ENCODE data around the gene TUT1.
"Not testable (repeated sequence)": the region's sequence is repeated elsewhere in the genome, so short reads cannot be mapped to it uniquely, and the experiment has no call there.

The TUT1 gene

GRCh38 chr11:62556108-62556874 lies 35.0 kb downstream of the TUT1 start:
- peak; percentile 80 for DNase-seq (ENCODE audit: low spot score)

- DNase-seq (ENCODE audit: low spot score): no peak
Measured at GRCh38 chr11:62555464-62556107, 35.7 kb downstream of the TUT1 start.

- DNase-seq (ENCODE audit: low spot score): no peak
Measured at GRCh38 chr11:62554387-62555167, 36.7 kb downstream of the TUT1 start.

GRCh38 chr11:62553839-62554361 lies 37.4 kb downstream of the TUT1 start:
- DNase-seq (ENCODE audit: low spot score): no peak

GRCh38 chr11:62553080-62553838 lies 38.1 kb downstream of the TUT1 start:
- peak; percentile 64 for DNase-seq (ENCODE audit: low spot score)

- no peak for DNase-seq (ENCODE audit: low spot score)
Measured at GRCh38 chr11:62552485-62553079, 38.7 kb downstream of the TUT1 start.

- not testable (repeated sequence) for DNase-seq (ENCODE audit: low spot score)
Measured at GRCh38 chr11:62550478-62550877, 40.8 kb downstream of the TUT1 start.

- no peak for DNase-seq (ENCODE audit: low spot score)
Measured at GRCh38 chr11:62548545-62549335, 42.6 kb downstream of the TUT1 start.

- no peak for DNase-seq (ENCODE audit: low spot score)
Measured at GRCh38 chr11:62547691-62548281, 43.5 kb downstream of the TUT1 start.

- DNase-seq (ENCODE audit: low spot score): no peak
Measured at GRCh38 chr11:62546929-62547625, 44.2 kb downstream of the TUT1 start.

GRCh38 chr11:62546244-62546928 lies 44.9 kb downstream of the TUT1 start, which contains the start of gene AHNAK:
AHNAK (minus strand) TSS chr11:62546806; CDS start chr11:62536098, 10,708 bp downstream.
- DNase-seq (ENCODE audit: low spot score): peak; percentile 76

- DNase-seq (ENCODE audit: low spot score): peak; percentile 84
Measured at GRCh38 chr11:62545437-62546243, 45.7 kb downstream of the TUT1 start.

- no peak for DNase-seq (ENCODE audit: low spot score)
Measured at GRCh38 chr11:62544581-62545436, 46.5 kb downstream of the TUT1 start.

GRCh38 chr11:62543680-62544444 lies 47.5 kb downstream of the TUT1 start:
- no peak for DNase-seq (ENCODE audit: low spot score)

- peak; percentile 86 for DNase-seq (ENCODE audit: low spot score)
Measured at GRCh38 chr11:62542750-62543567, 48.4 kb downstream of the TUT1 start.
